Coronary artery (tissue), 2 donors: ENCODE data around the gene IDH3B.

Experiments used
- DNase-seq: peaks from one replicate; pipeline ENCODE4 v3.0.0-alpha.2; 2017; ENCODE audit warnings: low spot score
- H3K27ac ChIP-seq, 2 donors: fragments of 200-600 bp; sonication (generic); one replicate each; pipeline ENCODE4 v1.5.1; 2016 to 2019
- H3K4me3 ChIP-seq: fragments of 200-600 bp; sonication (generic); 2 replicates; pipeline ENCODE4 v1.5.1; 2016; ENCODE audit warnings: mild to moderate bottlenecking, moderate library complexity
- CTCF ChIP-seq: fragments of 200-600 bp; sonication (generic); IDR thresholded peaks from one replicate; pipeline ENCODE4 v1.5.1; 2019; ENCODE audit warnings: antibody characterized with exemption

IDH3B gene

DNA sequence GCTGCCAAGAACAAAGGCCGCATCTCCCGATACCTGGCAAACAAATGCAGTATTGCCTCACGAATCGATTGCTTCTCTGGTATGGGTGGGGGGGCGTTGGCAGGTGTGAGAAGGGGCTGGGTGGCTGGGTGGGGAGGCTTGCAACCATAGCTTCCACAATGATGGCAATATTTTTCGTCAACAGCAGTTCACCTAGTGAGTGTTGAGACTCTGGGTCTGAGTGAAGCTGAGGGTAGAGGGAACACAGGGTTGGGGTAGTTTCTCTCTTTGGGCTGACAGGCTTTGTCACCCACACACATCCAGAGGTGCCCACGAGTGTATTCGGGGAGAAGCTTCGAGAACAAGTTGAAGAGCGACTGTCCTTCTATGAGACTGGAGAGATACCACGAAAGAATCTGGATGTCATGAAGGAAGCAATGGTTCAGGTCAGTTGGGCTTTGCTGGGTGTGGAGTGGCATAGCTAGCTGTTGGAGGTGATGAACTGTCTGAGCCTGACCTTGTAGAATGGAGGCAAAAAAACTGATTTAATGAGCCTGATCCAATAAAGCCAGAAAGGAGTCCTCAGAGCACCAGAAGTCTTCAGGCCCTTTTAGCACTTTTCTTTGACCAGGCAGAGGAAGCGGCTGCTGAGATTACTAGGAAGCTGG, 7.4 kb downstream of the IDH3B start:
- no peak for DNase-seq
- Histone ChIP-seq H3K27ac (no peak overlapping the region), H3K4me3 (no peak overlapping the region)
- TF ChIP-seq CTCF = no peak

DNA sequence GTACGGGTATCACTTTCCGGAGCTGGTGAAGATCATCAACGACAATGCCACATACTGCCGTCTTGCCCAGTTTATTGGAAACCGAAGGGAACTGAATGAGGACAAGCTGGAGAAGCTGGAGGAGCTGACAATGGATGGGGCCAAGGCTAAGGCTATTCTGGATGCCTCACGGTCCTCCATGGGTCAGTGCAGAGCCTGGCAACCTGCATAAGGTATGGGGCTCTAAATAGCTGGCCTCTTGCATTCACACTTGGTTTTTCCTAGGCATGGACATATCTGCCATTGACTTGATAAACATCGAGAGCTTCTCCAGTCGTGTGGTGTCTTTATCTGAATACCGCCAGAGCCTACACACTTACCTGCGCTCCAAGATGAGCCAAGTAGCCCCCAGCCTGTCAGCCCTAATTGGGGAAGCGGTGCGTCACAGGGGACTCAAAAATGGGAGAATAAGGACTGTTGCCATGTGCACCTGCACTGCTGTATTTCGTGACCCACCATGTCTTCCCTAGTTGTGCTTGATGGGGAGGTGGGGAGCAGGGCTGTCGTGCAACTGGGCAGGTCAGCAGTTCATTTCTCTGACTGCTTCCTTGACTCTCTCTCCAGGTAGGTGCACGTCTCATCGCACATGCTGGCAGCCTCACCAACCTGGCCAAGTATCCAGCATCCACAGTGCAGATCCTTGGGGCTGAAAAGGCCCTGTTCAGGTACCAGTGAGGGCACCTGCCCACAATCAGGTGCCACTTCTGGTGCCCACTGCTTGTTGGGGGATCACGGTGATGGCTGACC, 8.5 kb downstream of the IDH3B start:
- no peak for TF ChIP-seq CTCF
- Histone ChIP-seq H3K27ac (no peak overlapping the region), H3K4me3 (no peak overlapping the region)
- DNase-seq = no peak

DNA sequence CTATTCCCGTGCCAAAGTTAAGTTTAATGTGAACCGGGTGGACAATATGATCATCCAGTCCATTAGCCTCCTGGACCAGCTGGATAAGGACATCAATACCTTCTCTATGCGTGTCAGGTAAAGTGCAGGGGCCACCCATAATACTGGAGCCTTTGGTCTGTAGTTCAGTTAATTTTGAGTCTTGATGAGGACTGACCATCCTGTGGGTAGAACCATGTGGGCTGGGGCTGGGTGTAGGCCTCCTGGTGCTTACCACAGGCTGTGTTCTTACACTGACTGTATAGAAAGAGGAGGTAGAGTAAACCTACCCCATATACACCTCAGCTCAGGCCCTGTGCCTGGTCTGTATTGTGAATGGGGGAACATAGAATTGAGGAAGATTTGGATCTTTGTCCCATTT, 9.2 kb downstream of the IDH3B start:
- Histone ChIP-seq H3K4me3 (no peak overlapping the region), H3K27ac (no peak overlapping the region)
- TF ChIP-seq CTCF = no peak
- DNase-seq = no peak

GRCh38 chr20:2654384-2654822, 9.6 kb downstream of the IDH3B start:
- Histone ChIP-seq H3K4me3 (peak overlapping the region; percentile 97), H3K27ac (no peak overlapping the region)
- DNase-seq = no peak
- TF ChIP-seq CTCF = no peak

- TF ChIP-seq CTCF = no peak
- DNase-seq = no peak
- peak overlapping the region; percentile 97 for H3K4me3 ChIP-seq
- H3K27ac ChIP-seq = no peak overlapping the region
Measured at GRCh38 chr20:2653556-2654383, 10.2 kb downstream of the IDH3B start.

GRCh38 chr20:2652724-2653555, 11.1 kb downstream of the IDH3B start:
- no peak for TF ChIP-seq CTCF
- Histone ChIP-seq H3K27ac (peak overlapping the region; percentile 53 to 97), H3K4me3 (peak overlapping the region; percentile 97)
- DNase-seq = no peak
